ENCODE data around the gene PDP2. TPM values are rescaled to one million over a fixed set of nuclear protein-coding genes. Genes with fewer than 3 reads are reported as not detected.

The PDP2 gene
- total and polyA plus RNA-seq, 2 of the 4 experiments (the other 2 are of a cell fraction), result 5.3 to 16.8 TPM

DNA sequence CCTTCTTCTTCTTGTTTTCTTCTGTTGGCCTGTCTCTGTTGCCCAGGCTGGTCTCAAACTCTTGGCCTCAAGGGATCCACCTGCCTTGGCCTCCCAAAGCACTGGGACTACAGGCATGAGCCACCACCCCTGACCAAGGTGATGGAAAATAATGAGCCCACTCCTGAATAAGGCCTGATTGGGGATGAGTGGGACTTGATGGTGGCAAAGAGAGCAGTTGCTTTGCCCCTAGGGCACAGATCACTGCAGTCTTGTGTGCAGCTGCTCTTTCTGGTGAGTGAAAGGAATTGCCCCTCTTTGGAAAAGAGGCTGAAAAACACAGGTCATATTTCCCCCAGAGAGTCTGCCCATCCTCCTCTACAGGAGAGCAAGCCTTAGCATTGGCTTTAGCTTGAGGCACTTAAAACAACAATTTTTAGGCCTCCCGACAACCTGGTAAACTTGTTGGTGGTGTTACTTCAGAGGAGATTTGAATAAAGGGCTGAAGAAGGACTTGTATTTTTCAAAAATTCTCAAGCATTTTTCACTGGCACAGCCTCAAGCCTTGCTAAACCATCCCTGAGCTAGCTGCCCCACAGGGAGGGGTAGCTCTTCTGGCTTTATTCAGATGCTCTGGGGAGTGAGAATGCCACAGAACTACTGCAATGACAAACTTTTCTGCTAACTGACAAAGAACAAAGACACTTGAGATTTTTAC is 6.1 kb upstream of the PDP2 start:
- Histone ChIP-seq H2BK5ac (ENCODE audit: low read depth, low read length, poor library complexity, severe bottlenecking) (peak overlapping the region; percentile 94), H3K14ac (replicated peaks; ENCODE audit: low read depth, low read length) (peak overlapping the region; percentile 98), H3K56ac (ENCODE audit: extremely low read depth, insufficient read depth, low read length) (peak overlapping the region; percentile 68), H3K4me1 (ENCODE audit: control insufficient read depth, insufficient read depth, low read length) (peaks cover 12% of the 10 kb centered on the region), H4K20me1 (ENCODE audit: insufficient read depth, low read length) (peaks cover 3% of the 10 kb centered on the region; the same call in 1 of the 2 replicates), H2BK20ac (ENCODE audit: low read depth, low read length) (peak overlapping the region; percentile 100), H2BK15ac (ENCODE audit: low read depth, low read length) (peak overlapping the region; percentile 98; the same call in 2 of the 3 replicates), H4K5ac (ENCODE audit: low read depth, low read length) (peak overlapping the region; percentile 58), H3K4me2 (ENCODE audit: low read depth, low read length) (no peak overlapping the region), H4K8ac (ENCODE audit: low read depth in 2 of 2, low read length in 2 of 2) (peak overlapping the region; percentile 71 to 83), H3K9ac (ENCODE audit: low read depth, low read length) (no peak overlapping the region; the same call in 1 of the 2 replicates), H3K4me3 (ENCODE audit: insufficient read depth, low read depth, low read length) (no peak overlapping the region), H3K27me3 (ENCODE audit: control insufficient read depth, insufficient read depth, low read length) (no peaks in the 10 kb centered on the region), H2AK5ac (ENCODE audit: low read depth, low read length) (peak overlapping the region; percentile 99), H3K23ac (ENCODE audit: low read depth, low read length) (peak overlapping the region; percentile 98), H2AFZ (replicated peaks; ENCODE audit: low read length, poor library complexity) (peak overlapping the region; percentile 84), H3K79me1 (ENCODE audit: low read depth in 1 of 2, low read length in 2 of 2) (no peaks in the 10 kb centered on the region), H2AK9ac (replicated peaks; ENCODE audit: low read depth, low read length, poor library complexity) (peak overlapping the region; percentile 89), H3K9me1 (ENCODE audit: insufficient read depth, low read length) (peaks cover 10% of the 10 kb centered on the region), H3K36me3 (ENCODE audit: control insufficient read depth, insufficient read depth, low read length) (no peaks in the 10 kb centered on the region), H3K18ac (ENCODE audit: low read depth, low read length) (peak overlapping the region; percentile 67), H3K4ac (ENCODE audit: low read depth, low read length) (peak overlapping the region; percentile 99), H3K27ac (ENCODE audit: insufficient read depth, low read length) (peak overlapping the region; percentile 76), H3K9me3 (ENCODE audit: control insufficient read depth, insufficient read depth, low read length) (no peaks in the 10 kb centered on the region), H2BK120ac (ENCODE audit: low read depth, low read length) (peak overlapping the region; percentile 98), H4K91ac (ENCODE audit: insufficient read depth, low read depth, low read length) (peak overlapping the region; percentile 97)
- ChIA-PET CTCF (interaction anchor here (1.1 to 1.3 kb wide), 2 partner anchors 44 to 134 kb away, joined by 4 to 8 read pairs; partner anchors contain the start of gene NAE1), POLR2A (ENCODE audit: unreplicated experiment) (no interaction called here)
- no CpG with 5 or more reads among the region's 1 CpG for WGBS, 2 experiments (ENCODE audit: extremely low coverage in 2 of 2, insufficient read length in 1 of 2)
- intact Hi-C loops (cut with micrococcal nuclease), result loop anchor here (5.0 kb wide), 1 partner anchor 212 kb away; no protein-coding TSS in a partner anchor
- no TSS peak for BruUV-seq (replicated peaks)
- dilution Hi-C loops (cut with HindIII; ENCODE audit: low sequenced_read_pairs, unreplicated experiment), result no loop called here
- ATAC-seq (ENCODE audit: low read depth) (peak; percentile 8), DNase-seq (peak; percentile 49)
- in situ Hi-C loops (cut with MboI; ENCODE audit: low sequenced_read_pairs), result no loop called here
- no peak for TF ChIP-seq SMC3 (IDR thresholded peaks at IDR 0.05; ENCODE audit: low read depth, low read length)
- TF ChIP-seq MAFK (IDR thresholded peaks at IDR 0.05; ENCODE audit: low read depth, low read length), result no peak
- no peak for TF ChIP-seq POLR2A (IDR thresholded peaks at IDR 0.05; ENCODE audit: low read depth, low read length)
- TF ChIP-seq FOS (IDR thresholded peaks at IDR 0.05; ENCODE audit: low read depth, low read length), result no peak
- no peak for TF ChIP-seq NFE2L2 (IDR thresholded peaks at IDR 0.05; ENCODE audit: low read depth, low read length)
- no peak for TF ChIP-seq CHD1 (IDR thresholded peaks at IDR 0.05; ENCODE audit: low read depth, low read length)
- no peak for TF ChIP-seq CEBPB (IDR thresholded peaks at IDR 0.05; ENCODE audit: low read depth, low read length)
- TF ChIP-seq BHLHE40 (IDR thresholded peaks at IDR 0.05; ENCODE audit: low read depth, low read length), result no peak
- no peak for TF ChIP-seq RAD21 (IDR thresholded peaks at IDR 0.05; ENCODE audit: low read length)
- TF ChIP-seq MXI1 (IDR thresholded peaks at IDR 0.05; ENCODE audit: borderline replicate concordance, low read depth, low read length), result no peak
- TF ChIP-seq RCOR1 (IDR thresholded peaks at IDR 0.05; ENCODE audit: insufficient replicate concordance, low read length), result no peak
- no peak for TF ChIP-seq RFX5 (IDR thresholded peaks at IDR 0.05; ENCODE audit: low read depth, low read length)
- no peak for TF ChIP-seq ELK1 (IDR thresholded peaks at IDR 0.05; ENCODE audit: borderline replicate concordance, low read depth, low read length)
- TF ChIP-seq CTCF (conservative IDR thresholded peaks at IDR 0.05; ENCODE audit: low read depth, low read length), result no peak
- no peak for TF ChIP-seq USF2 (IDR thresholded peaks at IDR 0.05; ENCODE audit: low read depth, low read length)
